ENCODE measurements around the gene GALNT10. TPM values are rescaled to one million over a fixed set of nuclear protein-coding genes. Genes with fewer than 3 reads are reported as not detected.
A peak's percentile ranks its signal among the peaks of the same experiment; 100 is the strongest.
"Not testable (repeated sequence)": the region's sequence is repeated elsewhere in the genome, so short reads cannot be mapped to it uniquely, and the experiment has no call there.

GALNT10 gene
- 10.4 TPM for total RNA-seq

DNA sequence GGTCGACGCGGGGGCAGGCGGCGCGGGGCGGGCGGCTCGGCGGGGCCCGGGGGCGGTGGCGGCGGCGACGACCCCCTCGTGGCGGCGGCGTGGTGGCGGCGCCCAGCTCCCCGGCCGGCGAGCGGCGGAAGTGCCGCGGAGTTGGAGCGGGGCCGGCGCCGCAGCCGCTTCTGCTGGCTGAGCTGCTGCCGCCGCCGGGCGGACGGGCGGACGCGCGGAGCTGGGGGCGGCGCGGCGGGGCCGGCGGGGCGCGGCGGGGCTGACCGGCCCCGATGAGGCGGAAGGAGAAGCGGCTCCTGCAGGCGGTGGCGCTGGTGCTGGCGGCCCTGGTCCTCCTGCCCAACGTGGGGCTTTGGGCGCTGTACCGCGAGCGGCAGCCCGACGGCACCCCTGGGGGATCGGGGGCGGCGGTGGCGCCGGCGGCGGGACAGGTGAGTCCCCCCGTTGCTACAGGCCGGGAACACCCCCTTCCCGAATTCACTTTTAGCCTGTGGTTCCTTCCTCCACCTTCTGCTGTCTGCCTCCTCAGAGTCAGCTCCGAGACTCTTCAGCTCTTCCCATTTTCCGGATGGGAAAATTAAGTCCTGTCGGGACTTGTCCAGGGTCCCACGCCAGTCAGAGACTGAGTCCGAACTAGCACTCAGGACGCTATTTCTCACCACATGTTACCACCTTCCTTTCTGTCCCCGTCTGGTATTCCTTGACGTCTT lies at the start of gene GALNT10:
TSS of gene GALNT10 (plus strand) at position 139 of the 710 bp plus-strand sequence. CDS start at position 273, 134 bp downstream.
- Histone ChIP-seq H3K4me1 (ENCODE audit: control insufficient read depth in 3 of 3, insufficient read depth in 3 of 3, low read length in 3 of 3) (peaks cover 30 to 45% (median 38%) of the 10 kb centered on the region in 3 donors), H3K9ac (ENCODE audit: low read depth in 1 of 3, low read length in 3 of 3) (peak within 1 kb of the TSS; percentile 76 to 83 (median 77)), H3K27me3 (ENCODE audit: control insufficient read depth in 3 of 3, insufficient read depth in 3 of 3, low read length in 3 of 3) (no peaks in the 10 kb centered on the region), H3K9me3 (ENCODE audit: control insufficient read depth in 3 of 3, low read length in 3 of 3) (no peaks in the 10 kb centered on the region), H3K27ac (ENCODE audit: low read depth, low read length) (peak within 1 kb of the TSS; percentile 22), H3K4me3 (ENCODE audit: low read length in 3 of 3) (peak within 1 kb of the TSS; percentile 87 to 93 (median 88)), H3K36me3 (ENCODE audit: control insufficient read depth in 3 of 3, insufficient read depth in 3 of 3, low read length in 3 of 3) (no peaks in the 10 kb centered on the region)

DNA sequence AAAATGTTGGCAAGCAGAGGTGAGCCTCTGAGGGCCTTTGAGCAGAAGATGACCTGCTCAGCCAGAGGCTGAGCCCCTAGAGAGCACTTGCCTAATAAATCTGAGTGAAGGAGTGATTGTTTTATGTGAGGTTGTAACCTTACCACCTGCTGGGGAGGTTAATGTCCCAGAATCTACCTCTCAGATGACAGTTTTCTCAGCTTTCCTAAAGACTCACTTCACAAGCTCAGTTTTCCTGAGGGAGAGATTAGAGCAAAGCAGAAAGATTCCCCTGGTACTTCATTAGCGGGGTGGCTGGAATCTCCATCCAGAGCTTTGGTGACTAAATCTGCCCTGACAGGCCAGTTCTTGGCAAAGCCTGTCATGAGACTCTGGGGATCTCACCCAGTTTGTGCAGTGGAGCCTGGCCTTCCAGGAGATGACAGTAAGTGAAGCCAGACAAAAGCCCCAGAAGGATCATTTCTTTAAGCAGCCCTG lies 48.8 kb upstream of the GALNT10 start:
- H3K9me3 ChIP-seq (ENCODE audit: control insufficient read depth in 3 of 3, low read length in 3 of 3): no peaks in the 10 kb centered on the region
- H3K4me3 ChIP-seq (ENCODE audit: low read length in 3 of 3): no peak overlapping the region
- H3K27ac ChIP-seq (ENCODE audit: low read depth, low read length): no peak overlapping the region
- no peaks in the 10 kb centered on the region for H3K27me3 ChIP-seq (ENCODE audit: control insufficient read depth in 3 of 3, insufficient read depth in 3 of 3, low read length in 3 of 3)
- H3K4me1 ChIP-seq (ENCODE audit: control insufficient read depth in 3 of 3, insufficient read depth in 3 of 3, low read length in 3 of 3): peaks cover 0 to 11% (median 7%) of the 10 kb centered on the region in 3 donors
- no peaks in the 10 kb centered on the region for H3K36me3 ChIP-seq (ENCODE audit: control insufficient read depth in 3 of 3, insufficient read depth in 3 of 3, low read length in 3 of 3)
- no peak overlapping the region for H3K9ac ChIP-seq (ENCODE audit: low read depth in 1 of 3, low read length in 3 of 3)

GRCh38 chr5:154143211-154143641 lies 47.3 kb upstream of the GALNT10 start:
- Histone ChIP-seq H3K4me3 (ENCODE audit: low read length in 3 of 3) (no peak overlapping the region), H3K27me3 (ENCODE audit: control insufficient read depth in 3 of 3, insufficient read depth in 3 of 3, low read length in 3 of 3) (peaks cover 0 to 4% (median 0%) of the 10 kb centered on the region in 3 donors), H3K4me1 (ENCODE audit: control insufficient read depth in 3 of 3, insufficient read depth in 3 of 3, low read length in 3 of 3) (peaks cover 0 to 11% (median 7%) of the 10 kb centered on the region in 3 donors), H3K36me3 (ENCODE audit: control insufficient read depth in 3 of 3, insufficient read depth in 3 of 3, low read length in 3 of 3) (no peaks in the 10 kb centered on the region), H3K9ac (ENCODE audit: low read depth in 1 of 3, low read length in 3 of 3) (no peak overlapping the region), H3K27ac (ENCODE audit: low read depth, low read length) (no peak overlapping the region), H3K9me3 (ENCODE audit: control insufficient read depth in 3 of 3, low read length in 3 of 3) (no peaks in the 10 kb centered on the region)

GRCh38 chr5:154145268-154145667 lies 45.3 kb upstream of the GALNT10 start:
- Histone ChIP-seq H3K27ac (ENCODE audit: low read depth, low read length) (no peak overlapping the region), H3K4me1 (ENCODE audit: control insufficient read depth in 3 of 3, insufficient read depth in 3 of 3, low read length in 3 of 3) (peaks cover 0 to 8% (median 4%) of the 10 kb centered on the region in 3 donors)

GRCh38 chr5:154146409-154146808 lies 44.1 kb upstream of the GALNT10 start:
- H3K4me1 ChIP-seq (ENCODE audit: control insufficient read depth in 3 of 3, insufficient read depth in 3 of 3, low read length in 3 of 3): peaks cover 0 to 4% (median 4%) of the 10 kb centered on the region in 3 donors
- H3K9me3 ChIP-seq (ENCODE audit: control insufficient read depth in 3 of 3, low read length in 3 of 3): no peaks in the 10 kb centered on the region
- no peak overlapping the region for H3K9ac ChIP-seq (ENCODE audit: low read depth in 1 of 3, low read length in 3 of 3)
- no peak overlapping the region for H3K4me3 ChIP-seq (ENCODE audit: low read length in 3 of 3)
- peaks cover 0 to 5% (median 0%) of the 10 kb centered on the region in 3 donors for H3K27me3 ChIP-seq (ENCODE audit: control insufficient read depth in 3 of 3, insufficient read depth in 3 of 3, low read length in 3 of 3)
- no peaks in the 10 kb centered on the region for H3K36me3 ChIP-seq (ENCODE audit: control insufficient read depth in 3 of 3, insufficient read depth in 3 of 3, low read length in 3 of 3)
- H3K27ac ChIP-seq (ENCODE audit: low read depth, low read length): no peak overlapping the region

More at GRCh38 chr5:154145268-154145667, 45.3 kb upstream of the GALNT10 start:
- H3K36me3 ChIP-seq (ENCODE audit: control insufficient read depth in 3 of 3, insufficient read depth in 3 of 3, low read length in 3 of 3): no peaks in the 10 kb centered on the region
- peaks cover 0 to 5% (median 0%) of the 10 kb centered on the region in 3 donors for H3K27me3 ChIP-seq (ENCODE audit: control insufficient read depth in 3 of 3, insufficient read depth in 3 of 3, low read length in 3 of 3)
- no peak overlapping the region for H3K9ac ChIP-seq (ENCODE audit: low read depth in 1 of 3, low read length in 3 of 3)
- H3K9me3 ChIP-seq (ENCODE audit: control insufficient read depth in 3 of 3, low read length in 3 of 3): no peaks in the 10 kb centered on the region
- H3K4me3 ChIP-seq (ENCODE audit: low read length in 3 of 3): no peak overlapping the region

DNA sequence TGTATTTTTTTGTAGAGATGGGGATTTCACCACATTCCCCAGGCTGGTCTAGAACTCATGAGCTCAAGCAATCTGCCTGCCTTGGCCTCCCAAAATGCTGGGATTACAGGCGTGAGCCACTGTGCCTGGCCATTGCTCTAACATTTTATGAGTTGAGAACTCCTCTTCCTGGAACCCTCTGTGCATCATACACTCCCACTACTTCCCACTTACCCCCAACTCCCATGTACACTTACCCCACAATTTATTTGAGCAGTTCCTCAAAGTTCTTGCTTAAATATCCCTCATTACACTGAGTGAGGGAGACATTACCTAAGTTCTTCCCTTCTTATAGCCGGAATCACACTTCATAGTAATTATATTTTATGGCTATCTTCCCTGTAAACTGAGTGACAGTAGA lies 42.9 kb upstream of the GALNT10 start:
- no peak overlapping the region for H3K27ac ChIP-seq (ENCODE audit: low read depth, low read length)
- H3K4me1 ChIP-seq (ENCODE audit: control insufficient read depth in 3 of 3, insufficient read depth in 3 of 3, low read length in 3 of 3): no peaks in the 10 kb centered on the region
- H3K9ac ChIP-seq (ENCODE audit: low read depth in 1 of 3, low read length in 3 of 3): no peak overlapping the region
- H3K27me3 ChIP-seq (ENCODE audit: control insufficient read depth in 3 of 3, insufficient read depth in 3 of 3, low read length in 3 of 3): peaks cover 0 to 5% (median 0%) of the 10 kb centered on the region in 3 donors
- H3K9me3 ChIP-seq (ENCODE audit: control insufficient read depth in 3 of 3, low read length in 3 of 3): no peaks in the 10 kb centered on the region
- H3K36me3 ChIP-seq (ENCODE audit: control insufficient read depth in 3 of 3, insufficient read depth in 3 of 3, low read length in 3 of 3): no peaks in the 10 kb centered on the region
- H3K4me3 ChIP-seq (ENCODE audit: low read length in 3 of 3): no peak overlapping the region

DNA sequence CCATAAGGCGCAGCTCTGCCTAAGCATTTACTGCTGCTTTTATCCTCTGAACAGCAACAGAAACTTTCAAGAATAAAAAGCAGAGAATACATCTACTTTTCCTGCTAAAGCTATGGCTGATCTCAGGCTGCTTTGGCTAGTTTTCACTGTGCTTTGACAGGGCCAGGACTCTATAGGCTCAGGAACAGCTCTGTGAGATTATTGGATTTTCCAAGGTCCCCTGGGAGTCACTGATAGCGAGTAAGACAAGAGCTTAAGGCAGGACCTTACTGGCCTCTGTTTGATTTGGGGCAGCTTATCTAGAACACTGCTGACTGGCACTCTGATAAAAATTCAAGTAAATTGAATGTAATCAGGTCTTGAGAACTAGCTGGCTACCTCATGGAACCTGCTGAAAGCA lies 40.1 kb upstream of the GALNT10 start:
- H3K27ac ChIP-seq (ENCODE audit: low read depth, low read length); H3K36me3 ChIP-seq (ENCODE audit: control insufficient read depth in 3 of 3, insufficient read depth in 3 of 3, low read length in 3 of 3); H3K9ac ChIP-seq (ENCODE audit: low read depth in 1 of 3, low read length in 3 of 3); H3K4me3 ChIP-seq (ENCODE audit: low read length in 3 of 3); H3K9me3 ChIP-seq (ENCODE audit: control insufficient read depth in 3 of 3, low read length in 3 of 3); H3K27me3 ChIP-seq (ENCODE audit: control insufficient read depth in 3 of 3, insufficient read depth in 3 of 3, low read length in 3 of 3); H3K4me1 ChIP-seq (ENCODE audit: control insufficient read depth in 3 of 3, insufficient read depth in 3 of 3, low read length in 3 of 3): not testable (repeated sequence)

DNA sequence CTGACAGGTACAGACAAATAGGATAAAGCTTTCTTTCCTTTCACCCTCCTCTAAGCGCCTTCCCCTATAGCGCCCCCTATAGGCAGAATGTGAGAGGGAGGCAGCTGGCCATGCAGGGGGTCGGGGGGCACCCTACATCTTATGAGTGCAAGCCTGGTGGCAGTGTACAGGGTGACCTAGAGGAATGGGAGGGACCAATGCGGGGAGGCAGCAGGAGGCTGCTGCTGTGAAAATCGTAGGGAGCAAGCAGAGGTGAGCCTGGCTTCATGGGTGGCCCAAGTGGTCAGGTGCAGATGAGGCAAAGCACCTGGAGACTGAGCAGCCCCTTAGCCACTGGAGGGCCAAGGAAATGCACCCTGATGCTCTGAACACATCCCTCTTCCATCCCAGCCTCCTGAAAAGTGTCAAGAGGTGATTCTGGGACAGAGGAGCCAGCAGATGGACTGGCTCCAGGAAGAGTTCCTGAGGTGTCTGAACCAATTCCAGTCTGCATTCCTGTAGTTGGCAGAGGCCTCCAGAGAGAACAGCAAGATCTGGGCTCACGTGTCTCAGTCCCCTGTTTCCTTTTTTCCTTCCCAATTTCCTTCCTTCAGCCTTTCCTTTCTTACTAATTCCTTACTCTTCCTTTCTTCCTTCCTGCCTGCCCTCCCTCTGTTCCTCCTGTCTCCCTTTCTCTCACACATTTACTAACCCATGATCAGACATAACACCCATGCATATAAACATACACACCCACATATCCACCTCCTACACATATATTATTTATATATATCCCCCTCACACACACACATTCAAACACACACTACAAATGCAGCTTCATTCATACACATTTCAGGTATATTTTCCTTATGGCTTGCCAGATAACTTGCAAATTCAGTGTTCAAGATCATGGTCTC lies 32.8 kb upstream of the GALNT10 start:
- no peaks in the 10 kb centered on the region for H3K9me3 ChIP-seq (ENCODE audit: control insufficient read depth in 3 of 3, low read length in 3 of 3)
- no peaks in the 10 kb centered on the region for H3K36me3 ChIP-seq (ENCODE audit: control insufficient read depth in 3 of 3, insufficient read depth in 3 of 3, low read length in 3 of 3)
- no peaks in the 10 kb centered on the region for H3K4me1 ChIP-seq (ENCODE audit: control insufficient read depth in 3 of 3, insufficient read depth in 3 of 3, low read length in 3 of 3)
- H3K27me3 ChIP-seq (ENCODE audit: control insufficient read depth in 3 of 3, insufficient read depth in 3 of 3, low read length in 3 of 3): peaks cover 0 to 3% (median 0%) of the 10 kb centered on the region in 3 donors
- no peak overlapping the region for H3K27ac ChIP-seq (ENCODE audit: low read depth, low read length)
- no peak overlapping the region for H3K4me3 ChIP-seq (ENCODE audit: low read length in 3 of 3)
- no peak overlapping the region for H3K9ac ChIP-seq (ENCODE audit: low read depth in 1 of 3, low read length in 3 of 3)

DNA sequence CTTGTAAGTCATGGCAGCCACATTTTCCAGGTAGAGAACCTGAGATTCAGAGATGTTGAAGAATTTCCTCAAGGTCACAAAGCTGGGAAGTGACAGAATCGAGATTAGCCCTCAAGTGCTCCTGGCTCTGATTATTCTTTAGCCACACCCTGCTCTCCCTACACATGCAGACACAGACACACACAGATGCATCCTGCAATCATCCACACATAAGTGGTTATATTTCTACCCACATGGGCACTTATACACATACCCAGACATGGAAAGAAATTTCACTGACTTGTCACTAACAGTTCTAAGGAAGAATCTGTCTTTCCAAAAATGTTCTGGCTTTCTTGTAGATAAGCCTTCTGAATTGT lies 32.2 kb upstream of the GALNT10 start:
- Histone ChIP-seq H3K4me3 (ENCODE audit: low read length in 3 of 3) (no peak overlapping the region), H3K9me3 (ENCODE audit: control insufficient read depth in 3 of 3, low read length in 3 of 3) (no peaks in the 10 kb centered on the region), H3K27ac (ENCODE audit: low read depth, low read length) (no peak overlapping the region), H3K4me1 (ENCODE audit: control insufficient read depth in 3 of 3, insufficient read depth in 3 of 3, low read length in 3 of 3) (no peaks in the 10 kb centered on the region), H3K36me3 (ENCODE audit: control insufficient read depth in 3 of 3, insufficient read depth in 3 of 3, low read length in 3 of 3) (no peaks in the 10 kb centered on the region), H3K9ac (ENCODE audit: low read depth in 1 of 3, low read length in 3 of 3) (no peak overlapping the region), H3K27me3 (ENCODE audit: control insufficient read depth in 3 of 3, insufficient read depth in 3 of 3, low read length in 3 of 3) (peaks cover 0 to 3% (median 0%) of the 10 kb centered on the region in 3 donors)

GRCh38 chr5:154159343-154159742 lies 31.2 kb upstream of the GALNT10 start:
- H3K36me3 ChIP-seq (ENCODE audit: control insufficient read depth in 3 of 3, insufficient read depth in 3 of 3, low read length in 3 of 3): no peaks in the 10 kb centered on the region
- H3K27me3 ChIP-seq (ENCODE audit: control insufficient read depth in 3 of 3, insufficient read depth in 3 of 3, low read length in 3 of 3): peaks cover 0 to 3% (median 0%) of the 10 kb centered on the region in 3 donors
- H3K4me1 ChIP-seq (ENCODE audit: control insufficient read depth in 3 of 3, insufficient read depth in 3 of 3, low read length in 3 of 3): no peaks in the 10 kb centered on the region
- H3K27ac ChIP-seq (ENCODE audit: low read depth, low read length): no peak overlapping the region
- H3K9ac ChIP-seq (ENCODE audit: low read depth in 1 of 3, low read length in 3 of 3): no peak overlapping the region
- H3K4me3 ChIP-seq (ENCODE audit: low read length in 3 of 3): no peak overlapping the region
- H3K9me3 ChIP-seq (ENCODE audit: control insufficient read depth in 3 of 3, low read length in 3 of 3): no peaks in the 10 kb centered on the region
